Measurements from ENCODE around the gene MAL. TPM values are rescaled to one million over a fixed set of nuclear protein-coding genes. Genes with fewer than 3 reads are reported as not detected.

The MAL gene
- total and polyA plus RNA-seq, 2 experiments from 2014 or later, result 0.24 to 0.31 TPM

DNA sequence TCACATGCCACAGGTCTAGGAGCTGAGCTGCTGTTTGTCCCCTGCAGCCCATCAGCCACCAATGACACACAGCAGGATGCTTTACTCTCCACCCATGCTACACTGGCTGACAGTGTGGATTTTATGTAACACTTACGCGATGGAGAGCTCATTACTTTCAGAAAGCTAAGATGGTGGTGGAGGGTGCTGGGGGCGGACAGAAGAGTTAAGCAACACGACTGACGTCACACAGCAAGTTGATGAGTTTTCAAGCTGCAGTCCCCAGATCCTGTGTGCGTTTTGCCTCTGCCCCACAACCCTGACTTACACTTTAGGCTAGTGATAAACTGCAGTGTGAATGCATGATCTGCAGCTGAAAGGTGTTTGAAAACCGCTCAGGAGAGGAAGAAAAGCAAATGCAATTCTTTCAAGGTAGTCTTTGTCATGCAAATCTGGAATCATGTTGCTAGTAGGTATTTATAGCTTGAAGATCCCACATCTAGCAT lies 53.7 kb downstream of the MAL start:
- H3K27ac Mint-ChIP-seq, result no peak overlapping the region

DNA sequence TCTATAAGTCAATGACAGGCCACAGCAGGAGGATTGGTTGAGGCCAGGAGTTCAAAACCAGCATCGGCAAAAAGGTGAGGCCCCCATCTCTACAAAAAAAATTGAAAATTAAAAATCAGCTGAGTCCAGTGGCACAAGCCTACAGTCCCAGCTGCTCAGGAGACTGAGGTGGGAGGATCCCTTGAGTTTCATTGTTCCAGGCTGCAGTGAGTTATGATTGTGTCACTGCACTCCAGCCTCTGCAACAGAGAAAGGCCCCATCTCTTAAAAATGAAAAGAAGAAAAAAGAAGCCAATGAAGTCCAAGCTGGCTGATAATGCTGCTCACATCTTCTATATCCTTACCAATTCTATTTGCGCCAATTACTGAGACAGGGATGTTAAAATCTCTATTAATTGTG lies 57.0 kb downstream of the MAL start:
- peaks cover 3% of the 10 kb centered on the region; the same call in 1 of the 2 replicates for H3K36me3 ChIP-seq (ENCODE audit: insufficient read depth)
- Mint-ChIP-seq H3K4me1 (peaks cover 25% of the 10 kb centered on the region), H3K36me3 (ENCODE audit: low read depth) (peaks cover 33% of the 10 kb centered on the region), H3K27me3 (ENCODE audit: insufficient read depth, low read depth, poor library complexity) (peaks cover 6% of the 10 kb centered on the region), H3K9me3 (no peaks in the 10 kb centered on the region; the same call in 2 of the 3 replicates), H3K27ac (no peak overlapping the region), H3K4me3 (no peak overlapping the region)
- H3K4me2 ChIP-seq, result no peak overlapping the region
- H3K27ac ChIP-seq (ENCODE audit: low read depth), result no peak overlapping the region
- no peaks in the 10 kb centered on the region for H3F3A ChIP-seq (replicated peaks; ENCODE audit: low read depth)
- peaks cover 13% of the 10 kb centered on the region; the same call in 1 of the 2 replicates for H3K27me3 ChIP-seq (ENCODE audit: insufficient read depth)
- H3K4me3 ChIP-seq, result no peak overlapping the region
- H4K20me1 ChIP-seq (replicated peaks; ENCODE audit: insufficient read depth), result no peaks in the 10 kb centered on the region; the same call in 1 of the 2 replicates
- H3K4me1 ChIP-seq (ENCODE audit: insufficient read depth), result peaks cover 16% of the 10 kb centered on the region; the same call in 1 of the 2 replicates
- DNase-seq (ENCODE audit: low spot score) (no peak), ATAC-seq (no peak)
- no peak overlapping the region for H2AFZ ChIP-seq
- no peaks in the 10 kb centered on the region for H3K79me2 ChIP-seq (replicated peaks; ENCODE audit: insufficient read depth)
- H3K9me2 ChIP-seq (ENCODE audit: insufficient read depth), result no peaks in the 10 kb centered on the region
- TF ChIP-seq ZNF114 (CRISPR knock-in tag; IDR thresholded peaks at IDR 0.05), result no peak
- no peak for TF ChIP-seq CREB1 (CRISPR knock-in tag; IDR thresholded peaks at IDR 0.05; ENCODE audit: low read depth)
- TF ChIP-seq NANOG (IDR thresholded peaks at IDR 0.05; ENCODE audit: borderline replicate concordance), result no peak
- TF ChIP-seq POLR2AphosphoS5 (IDR thresholded peaks at IDR 0.05; ENCODE audit: low read depth), result no peak
- no peak for TF ChIP-seq JUNB (IDR thresholded peaks at IDR 0.05; ENCODE audit: unreplicated experiment)
- TF ChIP-seq, protein P1, sequence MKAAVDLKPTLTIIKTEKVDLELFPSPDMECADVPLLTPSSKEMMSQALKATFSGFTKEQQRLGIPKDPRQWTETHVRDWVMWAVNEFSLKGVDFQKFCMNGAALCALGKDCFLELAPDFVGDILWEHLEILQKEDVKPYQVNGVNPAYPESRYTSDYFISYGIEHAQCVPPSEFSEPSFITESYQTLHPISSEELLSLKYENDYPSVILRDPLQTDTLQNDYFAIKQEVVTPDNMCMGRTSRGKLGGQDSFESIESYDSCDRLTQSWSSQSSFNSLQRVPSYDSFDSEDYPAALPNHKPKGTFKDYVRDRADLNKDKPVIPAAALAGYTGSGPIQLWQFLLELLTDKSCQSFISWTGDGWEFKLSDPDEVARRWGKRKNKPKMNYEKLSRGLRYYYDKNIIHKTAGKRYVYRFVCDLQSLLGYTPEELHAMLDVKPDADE (IDR thresholded peaks at IDR 0.05), result no peak
- TF ChIP-seq ZNF462 (CRISPR knock-in tag; IDR thresholded peaks at IDR 0.05), result no peak

More for the DNA sequence above, 53.7 kb downstream of the MAL start:
- ATAC-seq, result peak; percentile 13
- TF ChIP-seq CREB1 (CRISPR knock-in tag; IDR thresholded peaks at IDR 0.05; ENCODE audit: low read depth), result peak; percentile 75
- no peak for TF ChIP-seq EZH2 (IDR thresholded peaks at IDR 0.05; ENCODE audit: low read depth, unreplicated experiment)
- TF ChIP-seq, protein P2, sequence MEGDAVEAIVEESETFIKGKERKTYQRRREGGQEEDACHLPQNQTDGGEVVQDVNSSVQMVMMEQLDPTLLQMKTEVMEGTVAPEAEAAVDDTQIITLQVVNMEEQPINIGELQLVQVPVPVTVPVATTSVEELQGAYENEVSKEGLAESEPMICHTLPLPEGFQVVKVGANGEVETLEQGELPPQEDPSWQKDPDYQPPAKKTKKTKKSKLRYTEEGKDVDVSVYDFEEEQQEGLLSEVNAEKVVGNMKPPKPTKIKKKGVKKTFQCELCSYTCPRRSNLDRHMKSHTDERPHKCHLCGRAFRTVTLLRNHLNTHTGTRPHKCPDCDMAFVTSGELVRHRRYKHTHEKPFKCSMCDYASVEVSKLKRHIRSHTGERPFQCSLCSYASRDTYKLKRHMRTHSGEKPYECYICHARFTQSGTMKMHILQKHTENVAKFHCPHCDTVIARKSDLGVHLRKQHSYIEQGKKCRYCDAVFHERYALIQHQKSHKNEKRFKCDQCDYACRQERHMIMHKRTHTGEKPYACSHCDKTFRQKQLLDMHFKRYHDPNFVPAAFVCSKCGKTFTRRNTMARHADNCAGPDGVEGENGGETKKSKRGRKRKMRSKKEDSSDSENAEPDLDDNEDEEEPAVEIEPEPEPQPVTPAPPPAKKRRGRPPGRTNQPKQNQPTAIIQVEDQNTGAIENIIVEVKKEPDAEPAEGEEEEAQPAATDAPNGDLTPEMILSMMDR (conservative IDR thresholded peaks at IDR 0.05; ENCODE audit: low read depth in 2 of 2), result no peak
- no peak for TF ChIP-seq EZH2phosphoT487 (IDR thresholded peaks at IDR 0.05; ENCODE audit: unreplicated experiment)
- TF ChIP-seq JUNB (IDR thresholded peaks at IDR 0.05; ENCODE audit: unreplicated experiment), result no peak
- no peak for TF ChIP-seq ZNF114 (CRISPR knock-in tag; IDR thresholded peaks at IDR 0.05)
- TF ChIP-seq NANOG (IDR thresholded peaks at IDR 0.05; ENCODE audit: borderline replicate concordance), result peak; percentile 66; the same call in 1 of the 2 replicates
- peak overlapping the region; percentile 7; the same call in 1 of the 2 replicates for H3K4me3 ChIP-seq
- Mint-ChIP-seq H3K4me1 (peaks cover 23% of the 10 kb centered on the region), H3K9me3 (no peaks in the 10 kb centered on the region; the same call in 2 of the 3 replicates), H3K36me3 (ENCODE audit: low read depth) (peaks cover 5% of the 10 kb centered on the region; the same call in 2 of the 3 replicates), H3K4me3 (0 out of 3 replicates have a peak overlapping the region, but pooled peaks have one; percentile 17), H3K27me3 (ENCODE audit: insufficient read depth, low read depth, poor library complexity) (peaks cover 14% of the 10 kb centered on the region)
- H3K4me2 ChIP-seq, result peak overlapping the region; percentile 58
- no peaks in the 10 kb centered on the region for H4K20me1 ChIP-seq (replicated peaks; ENCODE audit: insufficient read depth)
- peaks cover 16% of the 10 kb centered on the region; the same call in 1 of the 2 replicates for H3K4me1 ChIP-seq (ENCODE audit: insufficient read depth)
- no peak overlapping the region for H2AFZ ChIP-seq
- H3K27me3 ChIP-seq (ENCODE audit: insufficient read depth), result peaks cover 23% of the 10 kb centered on the region; the same call in 1 of the 2 replicates
- peak overlapping the region; percentile 36; the same call in 1 of the 2 replicates for H3K27ac ChIP-seq (ENCODE audit: low read depth)
- H3K36me3 ChIP-seq (ENCODE audit: insufficient read depth), result no peaks in the 10 kb centered on the region
- H3K9me2 ChIP-seq (ENCODE audit: insufficient read depth), result no peaks in the 10 kb centered on the region
- H3F3A ChIP-seq (replicated peaks; ENCODE audit: low read depth), result no peaks in the 10 kb centered on the region
- peak; percentile 66 for DNase-seq (ENCODE audit: low spot score)
- no peaks in the 10 kb centered on the region for H3K79me2 ChIP-seq (replicated peaks; ENCODE audit: insufficient read depth)
